ENCODE results near the gene NPTXR. TPM values are rescaled to one million over a fixed set of nuclear protein-coding genes. Genes with fewer than 3 reads are reported as not detected.

Gene NPTXR
- total RNA-seq, 1 experiment from 2014 or later: 12.8 TPM

GRCh38 chr22:38839686-38840085 lies 4.1 kb downstream of the NPTXR start:
- CTCF ChIA-PET: interaction anchor here (0.7 kb wide), 1 partner anchor 74 kb away, joined by 3 read pairs; no protein-coding TSS in a partner anchor
- Histone ChIP-seq H3K9me2 (ENCODE audit: insufficient read depth) (no peaks in the 10 kb centered on the region), H2AFZ (ENCODE audit: low read depth, low read length, poor library complexity, severe bottlenecking) (no peak overlapping the region), H3K9ac (ENCODE audit: low read length) (no peak overlapping the region), H3K9me3 (ENCODE audit: control insufficient read depth in 1 of 2, insufficient read depth in 1 of 2, low read depth in 1 of 2, low read length in 2 of 2) (no peaks in the 10 kb centered on the region), H3K36me3 (ENCODE audit: control insufficient read depth in 1 of 2, insufficient read depth in 2 of 2, low read length in 2 of 2) (no peaks in the 10 kb centered on the region), H3K4me3 (replicated peaks in 1 of 2; ENCODE audit: low read depth in 1 of 2, low read length in 2 of 2) (no peak overlapping the region), H4K20me1 (ENCODE audit: insufficient read depth) (no peaks in the 10 kb centered on the region), H3K4me2 (ENCODE audit: low read length) (no peak overlapping the region), H3K4me1 (ENCODE audit: control insufficient read depth in 1 of 2, insufficient read depth in 2 of 2, low read length in 2 of 2) (peaks cover 24 to 44% of the 10 kb centered on the region in 2 experiments), H3K27ac (ENCODE audit: low read depth, low read length) (no peak overlapping the region), H3K79me2 (ENCODE audit: insufficient read depth, low read length) (0 out of 2 replicates have a peak, but pooled peaks cover 6% of the 10 kb centered on the region), H3K27me3 (ENCODE audit: insufficient read depth, low read length) (no peaks in the 10 kb centered on the region)
- intact Hi-C loops (cut with micrococcal nuclease): loop anchor here (5.0 kb wide), 1 partner anchor 72 kb away; no protein-coding TSS in a partner anchor
- POLR2A ChIA-PET: no interaction called here
- DNase-seq (ENCODE audit: low read depth, low spot score) (no peak), ATAC-seq (no peak)
- RAD21 ChIA-PET (ENCODE audit: low non-redundant PET in 1 of 2, low total read pairs in 2 of 2, uncharacterized antibody in 2 of 2, unreplicated experiment in 2 of 2): no interaction called here
- no peak for TF ChIP-seq SIN3A (IDR thresholded peaks at IDR 0.05; ENCODE audit: low read depth)
- no peak for TF ChIP-seq SRF (IDR thresholded peaks at IDR 0.05; ENCODE audit: low read depth)
- TF ChIP-seq REST (IDR thresholded peaks at IDR 0.05; ENCODE audit: low read depth): no peak
- TF ChIP-seq ZFX (IDR thresholded peaks at IDR 0.05): no peak
- TF ChIP-seq FOSL1 (IDR thresholded peaks at IDR 0.05; ENCODE audit: low read depth): no peak
- TF ChIP-seq POLR2A (IDR thresholded peaks at IDR 0.05; ENCODE audit: borderline replicate concordance, extremely low read depth, insufficient read depth, insufficient read length): no peak
- no peak for TF ChIP-seq SP1 (IDR thresholded peaks at IDR 0.05; ENCODE audit: low read depth)
- no peak for TF ChIP-seq YY1 (IDR thresholded peaks at IDR 0.05; ENCODE audit: extremely low read depth, insufficient replicate concordance, low read depth, low read length)
- TF ChIP-seq ZBTB33 (IDR thresholded peaks at IDR 0.05; ENCODE audit: extremely low read depth, insufficient replicate concordance, low read length): no peak
- no peak for TF ChIP-seq JUND (IDR thresholded peaks at IDR 0.05)
- TF ChIP-seq ELF1 (IDR thresholded peaks at IDR 0.05; ENCODE audit: borderline replicate concordance, low read depth): no peak
- no peak for TF ChIP-seq EZH2 (IDR thresholded peaks at IDR 0.05)
- no peak for TF ChIP-seq POLR2AphosphoS5 (IDR thresholded peaks at IDR 0.05; ENCODE audit: low read depth, low read length)
- TF ChIP-seq ZNF274 (IDR thresholded peaks at IDR 0.05; ENCODE audit: low read depth, low read length): no peak
- no peak for TF ChIP-seq EGR1 (IDR thresholded peaks at IDR 0.05; ENCODE audit: low read depth)
- no TSS peak for BruUV-seq (replicated peaks)

All from HCT116 (cell line).